Endodermal cell (in vitro differentiated cells): ENCODE measurements around the gene NOTUM. TPM values are rescaled to one million over a fixed set of nuclear protein-coding genes. Genes with fewer than 3 reads are reported as not detected.

ENCODE experiments used
- DNase-seq: peaks from one replicate; pipeline ENCODE4 v3.0.0-alpha.2; 2017
- H3K27ac ChIP-seq: 2 replicates; pipeline ENCODE4 v1.5.1; 2013; ENCODE audit warnings: mild to moderate bottlenecking, low read depth, low read length, moderate library complexity
- H3K27me3 ChIP-seq: 2 replicates; pipeline ENCODE4 v1.6.1; 2013; ENCODE audit warnings: mild to moderate bottlenecking, low read length, moderate library complexity; ENCODE audit not compliant: insufficient read depth, control insufficient read depth, poor library complexity, severe bottlenecking
- H3K36me3 ChIP-seq: 2 replicates; pipeline ENCODE4 v1.7.0; 2013; ENCODE audit warnings: mild to moderate bottlenecking, low read length, moderate library complexity; ENCODE audit not compliant: control insufficient read depth, insufficient read depth
- H3K4me1 ChIP-seq: one replicate; pipeline ENCODE4 v1.7.0; 2013; ENCODE audit warnings: low read length; ENCODE audit not compliant: control insufficient read depth, insufficient read depth
- H3K4me3 ChIP-seq: 2 replicates; pipeline ENCODE4 v1.5.1; 2013; ENCODE audit warnings: mild to moderate bottlenecking, low read length, moderate library complexity
- H3K9ac ChIP-seq: 2 replicates; pipeline ENCODE4 v1.6.1; 2013; ENCODE audit warnings: mild to moderate bottlenecking, low read length, moderate library complexity; ENCODE audit not compliant: poor library complexity, severe bottlenecking; ENCODE audit errors: extremely low read depth
- H3K9me3 ChIP-seq: 2 replicates; pipeline ENCODE4 v1.6.1; 2013; ENCODE audit warnings: mild to moderate bottlenecking, low read length, moderate library complexity; ENCODE audit not compliant: control insufficient read depth
- H3K27ac Mint-ChIP-seq: 2 replicates; pipeline ENCODE4 v1.8.0; 2020; ENCODE audit warnings: mixed read lengths
- H3K27me3 Mint-ChIP-seq: 2 replicates; pipeline ENCODE4 v1.8.0; 2021; ENCODE audit warnings: mild to moderate bottlenecking, mixed read lengths; ENCODE audit not compliant: insufficient read depth
- H3K36me3 Mint-ChIP-seq: 2 replicates; pipeline ENCODE4 v1.8.0; 2020; ENCODE audit warnings: low read depth, mixed read lengths
- H3K4me1 Mint-ChIP-seq: 2 replicates; pipeline ENCODE4 v1.8.0; 2020; ENCODE audit warnings: mixed read lengths
- H3K4me3 Mint-ChIP-seq: 2 replicates; pipeline ENCODE4 v1.8.0; 2020; ENCODE audit warnings: mild to moderate bottlenecking, moderate library complexity, mixed read lengths
- H3K9me3 Mint-ChIP-seq: 2 replicates; pipeline ENCODE4 v1.8.0; 2020; ENCODE audit warnings: mild to moderate bottlenecking, mixed read lengths
- CTCF ChIP-seq: fragments of 200-600 bp; sonication (generic); conservative IDR thresholded peaks from 2 replicates; pipeline ENCODE4 v1.5.0; 2021; ENCODE audit warnings: antibody characterized with exemption, mild to moderate bottlenecking
- WGBS, 2 experiments: methylation state at CpG; one replicate each; pipeline versions ENCODE4 v1.1.5 to v1.1.7; 2013; ENCODE audit warnings: missing lambda C conversion rate in 2 of 2, mixed read lengths in 1 of 2; ENCODE audit not compliant: insufficient coverage in 1 of 2, insufficient read length in 1 of 2; 5-methylcytosine and 5-hydroxymethylcytosine counted together
- total RNA-seq, 2 donors: library from RNA; stranded (reverse); fragmentation: NEBNext Ultra II Directional in 1 of 2; extraction: Animal tissue kit (Norgen Biotek cat#: 25700) in 1 of 2; gene quantifications; 2 replicates in 1 of 2; 3 replicates in 1 of 2; pipeline ENCODE4 v1.2.1, GENCODE V29; 2021

The NOTUM gene
- total RNA-seq, 2 donors from 2014 or later = 12.5 to 26.3 TPM

- 90 to 97% methylated on average over 9 to 11 of the region's 11 CpGs for WGBS, 2 experiments
- Mint-ChIP-seq H3K36me3 (peaks cover 23% of the 10 kb centered on the region), H3K27me3 (no peaks in the 10 kb centered on the region), H3K27ac (no peak overlapping the region), H3K4me3 (no peak overlapping the region), H3K9me3 (no peaks in the 10 kb centered on the region), H3K4me1 (peaks cover 4% of the 10 kb centered on the region)
- Histone ChIP-seq H3K27me3 (no peaks in the 10 kb centered on the region), H3K9ac (no peak overlapping the region), H3K9me3 (no peaks in the 10 kb centered on the region), H3K36me3 (peaks cover 54% of the 10 kb centered on the region), H3K4me3 (no peak overlapping the region), H3K27ac (no peak overlapping the region), H3K4me1 (peaks cover 8% of the 10 kb centered on the region)
- no peak for DNase-seq
- no peak for TF ChIP-seq CTCF
Observed at GRCh38 chr17:81908793-81909192, 52.2 kb downstream of the NOTUM start.

GRCh38 chr17:81907219-81908145, 53.5 kb downstream of the NOTUM start:
- Histone ChIP-seq H3K4me3 (no peak overlapping the region), H3K9ac (no peak overlapping the region), H3K36me3 (peaks cover 41% of the 10 kb centered on the region), H3K27me3 (no peaks in the 10 kb centered on the region), H3K27ac (no peak overlapping the region), H3K4me1 (peaks cover 8% of the 10 kb centered on the region), H3K9me3 (no peaks in the 10 kb centered on the region)
- no peak for DNase-seq
- Mint-ChIP-seq H3K27me3 (no peaks in the 10 kb centered on the region), H3K4me1 (peaks cover 4% of the 10 kb centered on the region), H3K27ac (no peak overlapping the region), H3K4me3 (no peak overlapping the region), H3K9me3 (no peaks in the 10 kb centered on the region), H3K36me3 (peaks cover 15% of the 10 kb centered on the region)
- 91 to 93% methylated on average over 13 to 26 of the region's 26 CpGs for WGBS, 2 experiments
- TF ChIP-seq CTCF = peak; percentile 34

GRCh38 chr17:81906476-81907218, 54.3 kb downstream of the NOTUM start:
- no peaks in the 10 kb centered on the region for H3K9me3 Mint-ChIP-seq
- H3K36me3 ChIP-seq = peaks cover 36% of the 10 kb centered on the region
- H3K27me3 Mint-ChIP-seq = peaks cover under 1% of the 10 kb centered on the region
- H3K36me3 Mint-ChIP-seq = peaks cover 15% of the 10 kb centered on the region
- H3K4me3 ChIP-seq = no peak overlapping the region
- WGBS, 2 experiments = 91 to 96% methylated on average over 9 to 15 of the region's 15 CpGs
- H3K9me3 ChIP-seq = no peaks in the 10 kb centered on the region
- H3K4me1 Mint-ChIP-seq = peaks cover 4% of the 10 kb centered on the region
- no peak overlapping the region for H3K4me3 Mint-ChIP-seq
- H3K27ac Mint-ChIP-seq = no peak overlapping the region
- DNase-seq = peak; percentile 88
- peaks cover 8% of the 10 kb centered on the region for H3K4me1 ChIP-seq
- no peak overlapping the region for H3K9ac ChIP-seq
- H3K27me3 ChIP-seq = peaks cover 3% of the 10 kb centered on the region
- peak; percentile 70 for TF ChIP-seq CTCF
- no peak overlapping the region for H3K27ac ChIP-seq
